SK-N-SH treated with all-trans-retinoic acid at 6 μM for 48 hours (cell line): ENCODE results near the gene RAB3IL1.
A peak's percentile ranks its signal among the peaks of the same experiment; 100 is the strongest.

ENCODE experiments used
- ATAC-seq: fragments of 200-7000 bp; cut with Tn5 transposase; 3 replicates; pipeline ENCODE4 v1.9.1; 2020; ENCODE audit warnings: mild to moderate bottlenecking, moderate library complexity
- ARNTL ChIP-seq: fragments of 450-650 bp; formaldehyde crosslinking; IDR thresholded peaks from 2 replicates; pipeline ENCODE4 v1.5.0; 2020; ENCODE audit warnings: low read depth, mild to moderate bottlenecking, moderate library complexity, borderline replicate concordance
- BACH2 ChIP-seq: fragments of 250-450 bp; sonication (Bioruptor Pico); IDR thresholded peaks from 2 replicates; pipeline ENCODE4 v1.9.0; 2021; ENCODE audit warnings: mild to moderate bottlenecking, borderline replicate concordance
- CSDC2 ChIP-seq: fragments of 250-450 bp; sonication (Bioruptor Pico); IDR thresholded peaks from 2 replicates; pipeline ENCODE4 v1.5.0; 2020; ENCODE audit warnings: mild to moderate bottlenecking, moderate library complexity
- GLIS3 ChIP-seq: fragments of 250-450 bp; sonication (Bioruptor Pico); IDR thresholded peaks from 2 replicates; pipeline ENCODE4 v1.5.0; 2020; ENCODE audit warnings: mild to moderate bottlenecking, moderate library complexity
- ISL1 ChIP-seq: fragments of 250-450 bp; sonication (Bioruptor Pico); IDR thresholded peaks from 2 replicates; pipeline ENCODE4 v2.1.2; 2022; ENCODE audit warnings: mild to moderate bottlenecking, moderate library complexity
- OSR1 ChIP-seq: fragments of 250-450 bp; sonication (Bioruptor Pico); IDR thresholded peaks from 2 replicates; pipeline ENCODE4 v1.8.0; 2022; ENCODE audit warnings: moderate library complexity, mild to moderate bottlenecking, inconsistent platforms
- PPARA ChIP-seq: fragments of 250-450 bp; sonication (Bioruptor Pico); IDR thresholded peaks from 2 replicates; pipeline ENCODE4 v1.5.0; 2020; ENCODE audit warnings: mild to moderate bottlenecking, borderline replicate concordance
- RARB ChIP-seq: fragments of 250-450 bp; sonication (Bioruptor Pico); IDR thresholded peaks from 2 replicates; pipeline ENCODE4 v1.8.0; 2021; ENCODE audit warnings: mild to moderate bottlenecking, moderate library complexity
- SNAI2 ChIP-seq: fragments of 250-450 bp; sonication (Bioruptor Pico); IDR thresholded peaks from 2 replicates; pipeline ENCODE4 v1.5.0; 2020; ENCODE audit warnings: mild to moderate bottlenecking, moderate library complexity
- TCF4 ChIP-seq: fragments of 250-450 bp; sonication (Bioruptor Pico); IDR thresholded peaks from 2 replicates; pipeline ENCODE4 v1.8.0; 2021; ENCODE audit warnings: mild to moderate bottlenecking, moderate library complexity, borderline replicate concordance
- TOX ChIP-seq: fragments of 250-450 bp; sonication (Bioruptor Pico); IDR thresholded peaks from 2 replicates; pipeline ENCODE4 v1.8.0; 2021; ENCODE audit warnings: mild to moderate bottlenecking, moderate library complexity, borderline replicate concordance
- ZC3H10 ChIP-seq: fragments of 250-450 bp; sonication (Bioruptor Pico); IDR thresholded peaks from 2 replicates; pipeline ENCODE4 v1.5.1; 2021; ENCODE audit warnings: mild to moderate bottlenecking, moderate library complexity
- ZFP3 ChIP-seq: fragments of 250-450 bp; sonication (Bioruptor Pico); IDR thresholded peaks from 2 replicates; pipeline ENCODE4 v1.5.0; 2020; ENCODE audit warnings: mild to moderate bottlenecking, moderate library complexity
- ZFP30 ChIP-seq: fragments of 450-650 bp; formaldehyde crosslinking; IDR thresholded peaks from 2 replicates; pipeline ENCODE4 v1.5.0; 2022; ENCODE audit warnings: mild to moderate bottlenecking, moderate library complexity
- ZNF565 ChIP-seq: fragments of 450-650 bp; formaldehyde crosslinking; conservative IDR thresholded peaks from 2 replicates; pipeline ENCODE4 v1.5.0; 2020; ENCODE audit warnings: low read depth, mild to moderate bottlenecking, moderate library complexity
- ZNF70 ChIP-seq: fragments of 450-650 bp; formaldehyde crosslinking; IDR thresholded peaks from 2 replicates; pipeline ENCODE4 v1.5.0; 2020; ENCODE audit warnings: mild to moderate bottlenecking, moderate library complexity
- ZNF8 ChIP-seq: fragments of 450-650 bp; formaldehyde crosslinking; IDR thresholded peaks from 2 replicates; pipeline ENCODE4 v1.5.0; 2020; ENCODE audit warnings: mild to moderate bottlenecking, moderate library complexity
- TF ChIP-seq, protein P1 (sequence below): fragments of 250-450 bp; sonication (Bioruptor Pico); IDR thresholded peaks from 2 replicates; pipeline ENCODE4 v1.8.0; 2020; ENCODE audit warnings: mild to moderate bottlenecking, moderate library complexity, borderline replicate concordance
- TF ChIP-seq, protein P2 (sequence below): fragments of 250-450 bp; sonication (Bioruptor Pico); IDR thresholded peaks from 2 replicates; pipeline ENCODE4 v1.8.0; 2021; ENCODE audit warnings: low read depth, mild to moderate bottlenecking, moderate library complexity, borderline replicate concordance
- TF ChIP-seq, protein P3 (sequence below): fragments of 250-450 bp; sonication (Bioruptor Pico); IDR thresholded peaks from 2 replicates; pipeline ENCODE4 v1.5.1; 2021; ENCODE audit warnings: mild to moderate bottlenecking, moderate library complexity
- TF ChIP-seq, protein P4 (sequence below): fragments of 250-450 bp; sonication (Bioruptor Pico); IDR thresholded peaks from 2 replicates; pipeline ENCODE4 v1.5.0; 2020; ENCODE audit warnings: mild to moderate bottlenecking, moderate library complexity
- TF ChIP-seq, protein P5 (sequence below): fragments of 250-450 bp; sonication (Bioruptor Pico); IDR thresholded peaks from 2 replicates; pipeline ENCODE4 v1.5.1; 2020; ENCODE audit warnings: low read depth, mild to moderate bottlenecking, moderate library complexity

Gene RAB3IL1

DNA sequence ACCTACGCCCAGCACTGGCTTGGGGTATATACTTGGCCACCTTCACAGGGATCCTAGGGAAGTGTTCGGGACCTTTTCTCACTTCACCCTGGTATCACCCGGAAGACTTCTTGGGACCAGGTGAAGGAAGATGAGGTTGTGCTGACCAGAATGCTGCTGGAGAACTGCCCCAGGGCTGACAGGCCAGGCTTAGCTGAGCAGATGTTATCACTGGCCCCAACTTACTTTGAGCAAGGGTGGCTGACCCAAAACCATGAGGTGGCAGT, 45.6 kb upstream of the RAB3IL1 start (continued):
- TF ChIP-seq, protein P1, sequence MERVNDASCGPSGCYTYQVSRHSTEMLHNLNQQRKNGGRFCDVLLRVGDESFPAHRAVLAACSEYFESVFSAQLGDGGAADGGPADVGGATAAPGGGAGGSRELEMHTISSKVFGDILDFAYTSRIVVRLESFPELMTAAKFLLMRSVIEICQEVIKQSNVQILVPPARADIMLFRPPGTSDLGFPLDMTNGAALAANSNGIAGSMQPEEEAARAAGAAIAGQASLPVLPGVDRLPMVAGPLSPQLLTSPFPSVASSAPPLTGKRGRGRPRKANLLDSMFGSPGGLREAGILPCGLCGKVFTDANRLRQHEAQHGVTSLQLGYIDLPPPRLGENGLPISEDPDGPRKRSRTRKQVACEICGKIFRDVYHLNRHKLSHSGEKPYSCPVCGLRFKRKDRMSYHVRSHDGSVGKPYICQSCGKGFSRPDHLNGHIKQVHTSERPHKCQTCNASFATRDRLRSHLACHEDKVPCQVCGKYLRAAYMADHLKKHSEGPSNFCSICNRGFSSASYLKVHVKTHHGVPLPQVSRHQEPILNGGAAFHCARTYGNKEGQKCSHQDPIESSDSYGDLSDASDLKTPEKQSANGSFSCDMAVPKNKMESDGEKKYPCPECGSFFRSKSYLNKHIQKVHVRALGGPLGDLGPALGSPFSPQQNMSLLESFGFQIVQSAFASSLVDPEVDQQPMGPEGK, result no peak
- TF ChIP-seq, protein P2, sequence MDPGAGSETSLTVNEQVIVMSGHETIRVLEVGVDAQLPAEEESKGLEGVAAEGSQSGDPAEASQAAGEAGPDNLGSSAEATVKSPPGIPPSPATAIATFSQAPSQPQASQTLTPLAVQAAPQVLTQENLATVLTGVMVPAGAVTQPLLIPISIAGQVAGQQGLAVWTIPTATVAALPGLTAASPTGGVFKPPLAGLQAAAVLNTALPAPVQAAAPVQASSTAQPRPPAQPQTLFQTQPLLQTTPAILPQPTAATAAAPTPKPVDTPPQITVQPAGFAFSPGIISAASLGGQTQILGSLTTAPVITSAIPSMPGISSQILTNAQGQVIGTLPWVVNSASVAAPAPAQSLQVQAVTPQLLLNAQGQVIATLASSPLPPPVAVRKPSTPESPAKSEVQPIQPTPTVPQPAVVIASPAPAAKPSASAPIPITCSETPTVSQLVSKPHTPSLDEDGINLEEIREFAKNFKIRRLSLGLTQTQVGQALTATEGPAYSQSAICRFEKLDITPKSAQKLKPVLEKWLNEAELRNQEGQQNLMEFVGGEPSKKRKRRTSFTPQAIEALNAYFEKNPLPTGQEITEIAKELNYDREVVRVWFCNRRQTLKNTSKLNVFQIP, result no peak

DNA sequence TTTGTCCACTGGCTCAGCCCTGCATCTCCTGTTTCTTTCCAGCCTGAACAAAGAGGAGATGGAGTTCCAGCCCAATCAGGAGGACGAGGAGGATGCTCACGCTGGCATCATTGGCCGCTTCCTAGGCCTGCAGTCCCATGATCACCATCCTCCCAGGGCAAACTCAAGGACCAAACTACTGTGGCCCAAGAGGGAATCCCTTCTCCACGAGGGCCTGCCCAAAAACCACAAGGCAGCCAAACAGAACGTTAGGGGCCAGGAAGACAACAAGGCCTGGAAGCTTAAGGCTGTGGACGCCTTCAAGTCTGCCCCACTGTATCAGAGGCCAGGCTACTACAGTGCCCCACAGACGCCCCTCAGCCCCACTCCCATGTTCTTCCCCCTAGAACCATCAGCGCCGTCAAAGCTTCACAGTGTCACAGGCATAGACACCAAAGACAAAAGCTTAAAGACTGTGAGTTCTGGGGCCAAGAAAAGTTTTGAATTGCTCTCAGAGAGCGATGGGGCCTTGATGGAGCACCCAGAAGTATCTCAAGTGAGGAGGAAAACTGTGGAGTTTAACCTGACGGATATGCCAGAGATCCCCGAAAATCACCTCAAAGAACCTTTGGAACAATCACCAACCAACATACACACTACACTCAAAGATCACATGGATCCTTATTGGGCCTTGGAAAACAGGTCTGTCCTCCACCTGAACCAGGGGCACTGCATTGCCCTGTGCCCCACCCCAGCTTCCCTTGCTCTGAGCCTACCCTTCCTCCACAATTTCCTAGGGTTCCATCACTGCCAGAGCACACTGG, 45.0 kb upstream of the RAB3IL1 start:
- peak; percentile 13 for ATAC-seq
- TF ChIP-seq BACH2, result no peak
- no peak for TF ChIP-seq CSDC2 (CRISPR knock-in tag)
- TF ChIP-seq SNAI2 (CRISPR knock-in tag), result no peak
- TF ChIP-seq ARNTL (CRISPR knock-in tag), result no peak
- no peak for TF ChIP-seq ZNF565 (CRISPR knock-in tag)
- TF ChIP-seq ZNF70 (CRISPR knock-in tag), result no peak
- TF ChIP-seq ZNF8 (CRISPR knock-in tag), result no peak
- TF ChIP-seq, protein P3, sequence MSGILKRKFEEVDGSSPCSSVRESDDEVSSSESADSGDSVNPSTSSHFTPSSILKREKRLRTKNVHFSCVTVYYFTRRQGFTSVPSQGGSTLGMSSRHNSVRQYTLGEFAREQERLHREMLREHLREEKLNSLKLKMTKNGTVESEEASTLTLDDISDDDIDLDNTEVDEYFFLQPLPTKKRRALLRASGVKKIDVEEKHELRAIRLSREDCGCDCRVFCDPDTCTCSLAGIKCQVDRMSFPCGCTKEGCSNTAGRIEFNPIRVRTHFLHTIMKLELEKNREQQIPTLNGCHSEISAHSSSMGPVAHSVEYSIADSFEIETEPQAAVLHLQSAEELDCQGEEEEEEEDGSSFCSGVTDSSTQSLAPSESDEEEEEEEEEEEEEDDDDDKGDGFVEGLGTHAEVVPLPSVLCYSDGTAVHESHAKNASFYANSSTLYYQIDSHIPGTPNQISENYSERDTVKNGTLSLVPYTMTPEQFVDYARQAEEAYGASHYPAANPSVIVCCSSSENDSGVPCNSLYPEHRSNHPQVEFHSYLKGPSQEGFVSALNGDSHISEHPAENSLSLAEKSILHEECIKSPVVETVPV (CRISPR knock-in tag), result no peak
- no peak for TF ChIP-seq ZFP3 (CRISPR knock-in tag)
- TF ChIP-seq RARB (CRISPR knock-in tag), result no peak
- TF ChIP-seq TCF4 (CRISPR knock-in tag), result no peak
- no peak for TF ChIP-seq ISL1
- TF ChIP-seq GLIS3 (CRISPR knock-in tag), result no peak
- TF ChIP-seq PPARA, result no peak
- TF ChIP-seq TOX (CRISPR knock-in tag), result no peak
- TF ChIP-seq, protein P4, sequence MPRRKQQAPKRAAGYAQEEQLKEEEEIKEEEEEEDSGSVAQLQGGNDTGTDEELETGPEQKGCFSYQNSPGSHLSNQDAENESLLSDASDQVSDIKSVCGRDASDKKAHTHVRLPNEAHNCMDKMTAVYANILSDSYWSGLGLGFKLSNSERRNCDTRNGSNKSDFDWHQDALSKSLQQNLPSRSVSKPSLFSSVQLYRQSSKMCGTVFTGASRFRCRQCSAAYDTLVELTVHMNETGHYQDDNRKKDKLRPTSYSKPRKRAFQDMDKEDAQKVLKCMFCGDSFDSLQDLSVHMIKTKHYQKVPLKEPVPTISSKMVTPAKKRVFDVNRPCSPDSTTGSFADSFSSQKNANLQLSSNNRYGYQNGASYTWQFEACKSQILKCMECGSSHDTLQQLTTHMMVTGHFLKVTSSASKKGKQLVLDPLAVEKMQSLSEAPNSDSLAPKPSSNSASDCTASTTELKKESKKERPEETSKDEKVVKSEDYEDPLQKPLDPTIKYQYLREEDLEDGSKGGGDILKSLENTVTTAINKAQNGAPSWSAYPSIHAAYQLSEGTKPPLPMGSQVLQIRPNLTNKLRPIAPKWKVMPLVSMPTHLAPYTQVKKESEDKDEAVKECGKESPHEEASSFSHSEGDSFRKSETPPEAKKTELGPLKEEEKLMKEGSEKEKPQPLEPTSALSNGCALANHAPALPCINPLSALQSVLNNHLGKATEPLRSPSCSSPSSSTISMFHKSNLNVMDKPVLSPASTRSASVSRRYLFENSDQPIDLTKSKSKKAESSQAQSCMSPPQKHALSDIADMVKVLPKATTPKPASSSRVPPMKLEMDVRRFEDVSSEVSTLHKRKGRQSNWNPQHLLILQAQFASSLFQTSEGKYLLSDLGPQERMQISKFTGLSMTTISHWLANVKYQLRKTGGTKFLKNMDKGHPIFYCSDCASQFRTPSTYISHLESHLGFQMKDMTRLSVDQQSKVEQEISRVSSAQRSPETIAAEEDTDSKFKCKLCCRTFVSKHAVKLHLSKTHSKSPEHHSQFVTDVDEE (CRISPR knock-in tag), result no peak
- no peak for TF ChIP-seq ZC3H10 (CRISPR knock-in tag)
- TF ChIP-seq, protein P5, sequence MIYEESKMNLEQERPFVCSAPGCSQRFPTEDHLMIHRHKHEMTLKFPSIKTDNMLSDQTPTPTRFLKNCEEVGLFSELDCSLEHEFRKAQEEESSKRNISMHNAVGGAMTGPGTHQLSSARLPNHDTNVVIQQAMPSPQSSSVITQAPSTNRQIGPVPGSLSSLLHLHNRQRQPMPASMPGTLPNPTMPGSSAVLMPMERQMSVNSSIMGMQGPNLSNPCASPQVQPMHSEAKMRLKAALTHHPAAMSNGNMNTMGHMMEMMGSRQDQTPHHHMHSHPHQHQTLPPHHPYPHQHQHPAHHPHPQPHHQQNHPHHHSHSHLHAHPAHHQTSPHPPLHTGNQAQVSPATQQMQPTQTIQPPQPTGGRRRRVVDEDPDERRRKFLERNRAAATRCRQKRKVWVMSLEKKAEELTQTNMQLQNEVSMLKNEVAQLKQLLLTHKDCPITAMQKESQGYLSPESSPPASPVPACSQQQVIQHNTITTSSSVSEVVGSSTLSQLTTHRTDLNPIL (CRISPR knock-in tag), result no peak
- no peak for TF ChIP-seq ZFP30 (CRISPR knock-in tag)

DNA sequence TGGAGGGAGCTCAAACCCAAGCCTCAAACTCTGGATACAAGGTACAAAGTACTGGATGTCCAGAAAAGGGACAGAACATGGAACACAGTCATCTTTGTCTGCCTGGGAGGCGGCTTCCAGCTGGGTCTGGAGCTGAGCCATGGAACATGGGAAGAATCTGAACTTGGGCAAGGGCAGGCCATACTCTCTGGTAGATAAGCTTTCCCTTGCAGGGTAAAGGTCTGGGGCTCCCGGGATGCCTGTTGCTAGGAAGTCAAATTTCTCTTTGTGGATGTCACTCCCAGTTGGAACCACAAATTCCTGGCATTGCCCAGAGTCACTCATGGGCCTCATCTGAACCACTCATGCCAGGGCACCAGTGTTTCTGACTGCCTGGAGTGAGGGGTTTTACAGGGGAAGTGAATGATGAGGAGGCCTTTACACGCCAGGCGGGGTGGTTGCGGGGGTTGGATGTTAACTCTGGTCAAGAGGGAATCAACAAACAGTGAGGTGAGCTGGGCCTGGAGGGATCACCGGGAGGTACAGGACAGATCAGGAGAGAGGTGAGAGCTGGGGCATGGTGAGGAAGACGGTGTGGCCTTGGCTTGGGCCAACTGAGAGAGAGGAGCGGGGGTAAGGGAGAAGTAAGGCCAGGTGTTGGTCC, 44.3 kb upstream of the RAB3IL1 start:
- ATAC-seq, result peak; percentile 41
- no peak for TF ChIP-seq OSR1 (CRISPR knock-in tag)
- TF ChIP-seq ISL1, result no peak
- TF ChIP-seq, protein P1, result no peak
- no peak for TF ChIP-seq SNAI2 (CRISPR knock-in tag)
